Stimulated activated CD4-positive, alpha-beta T cell treated with anti-CD3 and anti-CD28 coated beads, Interleukin-1b, Interleukin-23, amount 100 ng/mL, for 4 hours (primary cell): Measurements from ENCODE around the gene AIP.
"Not testable (repeated sequence)": the region's sequence is repeated elsewhere in the genome, so short reads cannot be mapped to it uniquely, and the experiment has no call there.

Experiments used
- DNase-seq, 2 donors: peaks; one replicate each; pipeline ENCODE4 v3.0.0-alpha.2; 2020; ENCODE audit warnings: low read depth in 2 of 2

Gene AIP

GRCh38 chr11:67506426-67507051 is 23.7 kb downstream of the AIP start:
- DNase-seq = no peak

- no peak for DNase-seq
These were observed 24.5 kb downstream of the AIP start for GRCh38 chr11:67507242-67507863.

GRCh38 chr11:67507864-67508485 is 25.1 kb downstream of the AIP start, which contains the start of gene CDK2AP2:
Gene CDK2AP2, minus strand, starts transcription at chr11:67508162. Its CDS starts 80 bp downstream, at chr11:67508082.
- peak; percentile 93 to 97 for DNase-seq

- peak; percentile 99 for DNase-seq
These were observed 25.8 kb downstream of the AIP start for GRCh38 chr11:67508486-67509121.

- DNase-seq = no peak
These were observed 27.2 kb downstream of the AIP start for GRCh38 chr11:67510023-67510345.

- DNase-seq = not testable (repeated sequence)
These were observed 28.7 kb downstream of the AIP start for GRCh38 chr11:67511558-67511957.

GRCh38 chr11:67514116-67514515 is 31.3 kb downstream of the AIP start:
- no peak for DNase-seq

GRCh38 chr11:67516806-67517205 is 34.0 kb downstream of the AIP start:
- DNase-seq = no peak

GRCh38 chr11:67517784-67518552 is 35.1 kb downstream of the AIP start:
- no peak for DNase-seq

GRCh38 chr11:67519726-67520125 is 36.9 kb downstream of the AIP start:
- no peak for DNase-seq

GRCh38 chr11:67520856-67521824 is 38.3 kb downstream of the AIP start:
- DNase-seq = no peak

- no peak for DNase-seq
These were observed 39.1 kb downstream of the AIP start for GRCh38 chr11:67521924-67522323.

- DNase-seq = no peak
These were observed 39.5 kb downstream of the AIP start for GRCh38 chr11:67522338-67522737.

GRCh38 chr11:67522844-67523555 is 40.2 kb downstream of the AIP start, which contains the start of gene CABP2:
Gene CABP2, minus strand, starts transcription at chr11:67523446. Its CDS starts 120 bp downstream, at chr11:67523326.
- no peak for DNase-seq

GRCh38 chr11:67523556-67524479 is 41.0 kb downstream of the AIP start:
- DNase-seq = no peak

- DNase-seq = no peak
These were observed 41.6 kb downstream of the AIP start for GRCh38 chr11:67524480-67524808.

- no peak for DNase-seq
These were observed 42.6 kb downstream of the AIP start for GRCh38 chr11:67525275-67525976.

- no peak for DNase-seq
These were observed 45.5 kb downstream of the AIP start for GRCh38 chr11:67528376-67528775.

GRCh38 chr11:67530282-67530592 is 47.4 kb downstream of the AIP start:
- no peak for DNase-seq
